ENCODE measurements around the gene NT5E.

GRCh38 chr6:85496009-85496579, 46.2 kb downstream of the NT5E start:
- TF ChIP-seq CTCF (IDR thresholded peaks at IDR 0.05) (no peak), TEAD4 (CRISPR knock-in tag; IDR thresholded peaks at IDR 0.05) (no peak), ESRRA (CRISPR knock-in tag; IDR thresholded peaks at IDR 0.05; ENCODE audit: borderline replicate concordance) (no peak), USF1 (CRISPR knock-in tag; IDR thresholded peaks at IDR 0.05) (no peak), FOXP1 (CRISPR knock-in tag; IDR thresholded peaks at IDR 0.05; ENCODE audit: borderline replicate concordance) (no peak), GRHL2 (CRISPR knock-in tag; IDR thresholded peaks at IDR 0.05; ENCODE audit: insufficient replicate concordance, severe bottlenecking) (no peak)
- TF ChIP-seq, protein P1, sequence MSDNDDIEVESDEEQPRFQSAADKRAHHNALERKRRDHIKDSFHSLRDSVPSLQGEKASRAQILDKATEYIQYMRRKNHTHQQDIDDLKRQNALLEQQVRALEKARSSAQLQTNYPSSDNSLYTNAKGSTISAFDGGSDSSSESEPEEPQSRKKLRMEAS (CRISPR knock-in tag; IDR thresholded peaks at IDR 0.05): no peak

Measured in WTC11 (cell line).